Measurements from ENCODE around the gene HMCN1.

DNA sequence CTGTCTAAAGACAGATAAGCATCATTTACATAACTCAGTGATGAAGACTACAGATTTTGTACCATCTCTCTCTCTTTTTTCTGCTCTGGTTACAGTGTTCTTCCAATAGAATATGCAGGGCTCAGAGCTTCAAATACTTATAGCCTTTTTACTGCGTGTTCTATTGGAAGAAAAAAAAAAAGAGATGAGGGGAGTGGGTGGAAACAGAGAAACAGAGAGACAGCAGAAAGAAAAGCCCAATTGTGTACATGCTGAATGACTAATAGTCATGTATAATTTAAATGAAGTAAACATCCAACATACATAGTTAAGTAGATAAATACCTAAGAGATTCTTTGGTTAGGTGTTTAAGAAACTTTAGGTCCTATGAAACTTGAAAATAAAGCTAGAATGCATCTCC is 151.9 kb downstream of the HMCN1 start:
- TF ChIP-seq, protein P1, sequence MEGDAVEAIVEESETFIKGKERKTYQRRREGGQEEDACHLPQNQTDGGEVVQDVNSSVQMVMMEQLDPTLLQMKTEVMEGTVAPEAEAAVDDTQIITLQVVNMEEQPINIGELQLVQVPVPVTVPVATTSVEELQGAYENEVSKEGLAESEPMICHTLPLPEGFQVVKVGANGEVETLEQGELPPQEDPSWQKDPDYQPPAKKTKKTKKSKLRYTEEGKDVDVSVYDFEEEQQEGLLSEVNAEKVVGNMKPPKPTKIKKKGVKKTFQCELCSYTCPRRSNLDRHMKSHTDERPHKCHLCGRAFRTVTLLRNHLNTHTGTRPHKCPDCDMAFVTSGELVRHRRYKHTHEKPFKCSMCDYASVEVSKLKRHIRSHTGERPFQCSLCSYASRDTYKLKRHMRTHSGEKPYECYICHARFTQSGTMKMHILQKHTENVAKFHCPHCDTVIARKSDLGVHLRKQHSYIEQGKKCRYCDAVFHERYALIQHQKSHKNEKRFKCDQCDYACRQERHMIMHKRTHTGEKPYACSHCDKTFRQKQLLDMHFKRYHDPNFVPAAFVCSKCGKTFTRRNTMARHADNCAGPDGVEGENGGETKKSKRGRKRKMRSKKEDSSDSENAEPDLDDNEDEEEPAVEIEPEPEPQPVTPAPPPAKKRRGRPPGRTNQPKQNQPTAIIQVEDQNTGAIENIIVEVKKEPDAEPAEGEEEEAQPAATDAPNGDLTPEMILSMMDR (IDR thresholded peaks at IDR 0.05; ENCODE audit: low read depth, low read length, missing input control) = no peak
- TF ChIP-seq RAD21 (IDR thresholded peaks at IDR 0.05) (no peak), SP1 (IDR thresholded peaks at IDR 0.05) (no peak), YY1 (IDR thresholded peaks at IDR 0.05) (no peak), GABPA (IDR thresholded peaks at IDR 0.05 in 1 of 2, conservative IDR thresholded peaks at IDR 0.05 in 1 of 2) (no peak), TAF1 (conservative IDR thresholded peaks at IDR 0.05) (no peak), HNF4A (conservative IDR thresholded peaks at IDR 0.05) (no peak), HNF4G (IDR thresholded peaks at IDR 0.05) (no peak), JUND (IDR thresholded peaks at IDR 0.05) (no peak), NR2F2 (IDR thresholded peaks at IDR 0.05) (no peak)
- TF ChIP-seq, protein P2, sequence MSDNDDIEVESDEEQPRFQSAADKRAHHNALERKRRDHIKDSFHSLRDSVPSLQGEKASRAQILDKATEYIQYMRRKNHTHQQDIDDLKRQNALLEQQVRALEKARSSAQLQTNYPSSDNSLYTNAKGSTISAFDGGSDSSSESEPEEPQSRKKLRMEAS (IDR thresholded peaks at IDR 0.05) = no peak
- TF ChIP-seq, protein P3, sequence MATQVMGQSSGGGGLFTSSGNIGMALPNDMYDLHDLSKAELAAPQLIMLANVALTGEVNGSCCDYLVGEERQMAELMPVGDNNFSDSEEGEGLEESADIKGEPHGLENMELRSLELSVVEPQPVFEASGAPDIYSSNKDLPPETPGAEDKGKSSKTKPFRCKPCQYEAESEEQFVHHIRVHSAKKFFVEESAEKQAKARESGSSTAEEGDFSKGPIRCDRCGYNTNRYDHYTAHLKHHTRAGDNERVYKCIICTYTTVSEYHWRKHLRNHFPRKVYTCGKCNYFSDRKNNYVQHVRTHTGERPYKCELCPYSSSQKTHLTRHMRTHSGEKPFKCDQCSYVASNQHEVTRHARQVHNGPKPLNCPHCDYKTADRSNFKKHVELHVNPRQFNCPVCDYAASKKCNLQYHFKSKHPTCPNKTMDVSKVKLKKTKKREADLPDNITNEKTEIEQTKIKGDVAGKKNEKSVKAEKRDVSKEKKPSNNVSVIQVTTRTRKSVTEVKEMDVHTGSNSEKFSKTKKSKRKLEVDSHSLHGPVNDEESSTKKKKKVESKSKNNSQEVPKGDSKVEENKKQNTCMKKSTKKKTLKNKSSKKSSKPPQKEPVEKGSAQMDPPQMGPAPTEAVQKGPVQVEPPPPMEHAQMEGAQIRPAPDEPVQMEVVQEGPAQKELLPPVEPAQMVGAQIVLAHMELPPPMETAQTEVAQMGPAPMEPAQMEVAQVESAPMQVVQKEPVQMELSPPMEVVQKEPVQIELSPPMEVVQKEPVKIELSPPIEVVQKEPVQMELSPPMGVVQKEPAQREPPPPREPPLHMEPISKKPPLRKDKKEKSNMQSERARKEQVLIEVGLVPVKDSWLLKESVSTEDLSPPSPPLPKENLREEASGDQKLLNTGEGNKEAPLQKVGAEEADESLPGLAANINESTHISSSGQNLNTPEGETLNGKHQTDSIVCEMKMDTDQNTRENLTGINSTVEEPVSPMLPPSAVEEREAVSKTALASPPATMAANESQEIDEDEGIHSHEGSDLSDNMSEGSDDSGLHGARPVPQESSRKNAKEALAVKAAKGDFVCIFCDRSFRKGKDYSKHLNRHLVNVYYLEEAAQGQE (IDR thresholded peaks at IDR 0.05) = no peak
- TF ChIP-seq, protein P4, sequence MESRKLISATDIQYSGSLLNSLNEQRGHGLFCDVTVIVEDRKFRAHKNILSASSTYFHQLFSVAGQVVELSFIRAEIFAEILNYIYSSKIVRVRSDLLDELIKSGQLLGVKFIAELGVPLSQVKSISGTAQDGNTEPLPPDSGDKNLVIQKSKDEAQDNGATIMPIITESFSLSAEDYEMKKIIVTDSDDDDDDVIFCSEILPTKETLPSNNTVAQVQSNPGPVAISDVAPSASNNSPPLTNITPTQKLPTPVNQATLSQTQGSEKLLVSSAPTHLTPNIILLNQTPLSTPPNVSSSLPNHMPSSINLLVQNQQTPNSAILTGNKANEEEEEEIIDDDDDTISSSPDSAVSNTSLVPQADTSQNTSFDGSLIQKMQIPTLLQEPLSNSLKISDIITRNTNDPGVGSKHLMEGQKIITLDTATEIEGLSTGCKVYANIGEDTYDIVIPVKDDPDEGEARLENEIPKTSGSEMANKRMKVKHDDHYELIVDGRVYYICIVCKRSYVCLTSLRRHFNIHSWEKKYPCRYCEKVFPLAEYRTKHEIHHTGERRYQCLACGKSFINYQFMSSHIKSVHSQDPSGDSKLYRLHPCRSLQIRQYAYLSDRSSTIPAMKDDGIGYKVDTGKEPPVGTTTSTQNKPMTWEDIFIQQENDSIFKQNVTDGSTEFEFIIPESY (IDR thresholded peaks at IDR 0.05) = no peak

Data from liver (tissue), 3 donors.